Astrocyte (in vitro differentiated cells and primary cell): ENCODE measurements around the gene SLC43A2. TPM values are rescaled to one million over a fixed set of nuclear protein-coding genes. Genes with fewer than 3 reads are reported as not detected.
"Not testable (repeated sequence)": the region's sequence is repeated elsewhere in the genome, so short reads cannot be mapped to it uniquely, and the experiment has no call there.

Source experiments
- DNase-seq: peaks from one replicate; pipeline ENCODE4 v3.0.0-alpha.2; 2010; ENCODE audit warnings: low read depth
- FAIRE-seq: peaks from 2 replicates; lab custom pipeline; 2011; peaks lifted over from hg19 to GRCh38; lab: Jason Lieb, UNC
- H2AFZ ChIP-seq: 2 replicates; pipeline ENCODE4 v1.6.0; 2012; ENCODE audit warnings: low read depth, low read length, inconsistent platforms
- H3K27ac ChIP-seq: 2 replicates; pipeline ENCODE4 v1.5.1; 2011; ENCODE audit warnings: low read depth, low read length, inconsistent platforms
- H3K27me3 ChIP-seq: 2 replicates; pipeline ENCODE4 v1.6.0; 2011; ENCODE audit warnings: low read length, inconsistent platforms; ENCODE audit not compliant: insufficient read depth
- H3K36me3 ChIP-seq: 2 replicates; pipeline ENCODE4 v1.5.1; 2011; ENCODE audit warnings: low read length, inconsistent platforms; ENCODE audit not compliant: insufficient read depth
- H3K4me1 ChIP-seq: 2 replicates; pipeline ENCODE4 v1.5.1; 2011; ENCODE audit warnings: low read length, inconsistent platforms; ENCODE audit not compliant: insufficient read depth
- H3K4me2 ChIP-seq: 2 replicates; pipeline ENCODE4 v1.6.0; 2012; ENCODE audit warnings: low read length, inconsistent platforms
- H3K4me3 ChIP-seq: 2 replicates; pipeline ENCODE4 v1.5.1; 2011; ENCODE audit warnings: low read depth, mild to moderate bottlenecking, low read length, inconsistent platforms; ENCODE audit not compliant: insufficient read depth
- H3K79me2 ChIP-seq: 2 replicates; pipeline ENCODE4 v1.6.0; 2012; ENCODE audit warnings: mild to moderate bottlenecking, low read length, inconsistent platforms; ENCODE audit not compliant: insufficient read depth
- H3K9ac ChIP-seq: 2 replicates; pipeline ENCODE4 v1.6.0; 2012; ENCODE audit warnings: mild to moderate bottlenecking, low read length, inconsistent platforms
- H3K9me3 ChIP-seq: 2 replicates; pipeline ENCODE4 v1.5.1; 2012; ENCODE audit warnings: low read depth, mild to moderate bottlenecking, low read length, inconsistent platforms; ENCODE audit not compliant: insufficient read depth
- H4K20me1 ChIP-seq: 2 replicates; pipeline ENCODE4 v1.6.0; 2012; ENCODE audit warnings: low read length, inconsistent platforms; ENCODE audit not compliant: insufficient read depth
- H3K27ac Mint-ChIP-seq: one replicate; pipeline ENCODE4 v1.8.0; 2021; ENCODE audit warnings: mild to moderate bottlenecking, mixed read lengths; ENCODE audit not compliant: unreplicated experiment
- H3K27me3 Mint-ChIP-seq: one replicate; pipeline ENCODE4 v1.8.0; 2021; ENCODE audit warnings: low read depth, mixed read lengths; ENCODE audit not compliant: unreplicated experiment
- H3K36me3 Mint-ChIP-seq: one replicate; pipeline ENCODE4 v1.8.0; 2021; ENCODE audit warnings: low read depth, mixed read lengths; ENCODE audit not compliant: unreplicated experiment
- H3K4me1 Mint-ChIP-seq: one replicate; pipeline ENCODE4 v1.8.0; 2021; ENCODE audit warnings: low read depth, mixed read lengths; ENCODE audit not compliant: unreplicated experiment
- H3K4me3 Mint-ChIP-seq: one replicate; pipeline ENCODE4 v1.8.0; 2021; ENCODE audit warnings: mild to moderate bottlenecking, moderate library complexity, mixed read lengths; ENCODE audit not compliant: unreplicated experiment
- H3K9me3 Mint-ChIP-seq: one replicate; pipeline ENCODE4 v1.8.0; 2021; ENCODE audit warnings: mild to moderate bottlenecking, mixed read lengths; ENCODE audit not compliant: unreplicated experiment
- CTCF ChIP-seq: IDR thresholded peaks from 2 replicates; pipeline ENCODE4 v1.5.1; 2011; ENCODE audit warnings: low read depth, mild to moderate bottlenecking, inconsistent platforms, low read length, moderate library complexity; ENCODE audit not compliant: insufficient read depth
- EZH2 ChIP-seq: IDR thresholded peaks from 2 replicates; pipeline ENCODE4 v1.6.1; 2012; ENCODE audit warnings: mild to moderate bottlenecking, low read length, inconsistent platforms; ENCODE audit not compliant: insufficient read depth
- total RNA-seq: library from RNA; stranded (reverse); gene quantifications from 2 replicates; pipeline ENCODE4 v1.2.1, GENCODE V29; 2021

SLC43A2 gene
- total RNA-seq, 1 donor from 2014 or later, result 17.9 TPM

GRCh38 chr17:1565877-1566276 is 62.8 kb downstream of the SLC43A2 start:
- Histone ChIP-seq H3K9me3 (no peaks in the 10 kb centered on the region), H3K27me3 (no peaks in the 10 kb centered on the region), H2AFZ (no peak overlapping the region), H3K4me2 (no peak overlapping the region), H3K79me2 (peaks cover 15% of the 10 kb centered on the region), H3K9ac (no peak overlapping the region), H4K20me1 (peaks cover 10% of the 10 kb centered on the region), H3K27ac (no peak overlapping the region), H3K4me3 (no peak overlapping the region), H3K4me1 (peaks cover 9% of the 10 kb centered on the region), H3K36me3 (no peaks in the 10 kb centered on the region)
- DNase-seq, result no peak
- no peak overlapping the region for H3K4me3 Mint-ChIP-seq
- no peaks in the 10 kb centered on the region for H3K27me3 Mint-ChIP-seq
- TF ChIP-seq CTCF, result no peak
- TF ChIP-seq EZH2, result no peak
- H3K9me3 Mint-ChIP-seq, result no peaks in the 10 kb centered on the region
- H3K27ac Mint-ChIP-seq, result no peak overlapping the region
- peaks cover 2% of the 10 kb centered on the region for H3K36me3 Mint-ChIP-seq
- FAIRE-seq, result no peak
- peaks cover 13% of the 10 kb centered on the region for H3K4me1 Mint-ChIP-seq

- peak overlapping the region; percentile 69 for H3K4me3 Mint-ChIP-seq
- no peak overlapping the region for H3K4me3 ChIP-seq
- no peaks in the 10 kb centered on the region for H3K27me3 ChIP-seq
- no peak overlapping the region for H3K4me2 ChIP-seq
- H2AFZ ChIP-seq, result no peak overlapping the region
- peaks cover 34% of the 10 kb centered on the region for H3K79me2 ChIP-seq
- FAIRE-seq, result no peak
- no peak overlapping the region for H3K27ac ChIP-seq
- H3K9me3 Mint-ChIP-seq, result no peaks in the 10 kb centered on the region
- H3K27ac Mint-ChIP-seq, result peak overlapping the region; percentile 31
- TF ChIP-seq EZH2 (no peak), CTCF (no peak)
- H3K9me3 ChIP-seq, result no peaks in the 10 kb centered on the region
- H3K4me1 ChIP-seq, result peaks cover 10% of the 10 kb centered on the region
- H3K9ac ChIP-seq, result no peak overlapping the region
- peaks cover 2% of the 10 kb centered on the region for H3K36me3 Mint-ChIP-seq
- no peak for DNase-seq
- peaks cover 27% of the 10 kb centered on the region for H3K4me1 Mint-ChIP-seq
- H3K27me3 Mint-ChIP-seq, result no peaks in the 10 kb centered on the region
- no peaks in the 10 kb centered on the region for H3K36me3 ChIP-seq
- H4K20me1 ChIP-seq, result peaks cover 28% of the 10 kb centered on the region
These were observed 64.6 kb downstream of the SLC43A2 start for GRCh38 chr17:1563786-1564613.

- peaks cover 40% of the 10 kb centered on the region for H3K79me2 ChIP-seq
- Mint-ChIP-seq H3K4me3 (peak overlapping the region; percentile 73), H3K27ac (peak overlapping the region; percentile 31), H3K4me1 (peaks cover 27% of the 10 kb centered on the region)
- H3K9me3 ChIP-seq, H3K36me3 Mint-ChIP-seq, H3K9ac ChIP-seq, H2AFZ ChIP-seq, H3K27me3 ChIP-seq, H3K27me3 Mint-ChIP-seq, H3K36me3 ChIP-seq, H3K27ac ChIP-seq, H3K9me3 Mint-ChIP-seq, H3K4me3 ChIP-seq, FAIRE-seq, DNase-seq: not testable (repeated sequence)
- peaks cover 10% of the 10 kb centered on the region for H3K4me1 ChIP-seq
- peak overlapping the region; percentile 99 for H3K4me2 ChIP-seq
- H4K20me1 ChIP-seq, result peaks cover 34% of the 10 kb centered on the region
These were observed 65.2 kb downstream of the SLC43A2 start for GRCh38 chr17:1563471-1563785.
